Esophagus muscularis mucosa (tissue), 4 donors: ENCODE data around the gene WWTR1. TPM values are rescaled to one million over a fixed set of nuclear protein-coding genes. Genes with fewer than 3 reads are reported as not detected.

ENCODE experiments used
- DNase-seq: peaks from one replicate; pipeline ENCODE4 v3.0.0-alpha.2; 2017; ENCODE audit errors: extremely low spot score
- H3K27ac ChIP-seq, 4 donors: fragments of 200-600 bp; sonication (generic); replicated peaks in 1 of 4; 1 replicate in 3 of 4; 2 replicates in 1 of 4; pipeline ENCODE4 v1.5.1; 2016 to 2019; ENCODE audit warnings: mild to moderate bottlenecking in 1 of 4
- H3K27me3 ChIP-seq, 4 donors: fragments of 200-600 bp; sonication (generic); one replicate each; pipeline versions ENCODE4 v1.5.1 to v1.6.0; 2016 to 2019
- H3K36me3 ChIP-seq, 4 donors: fragments of 200-600 bp; sonication (generic); one replicate each; pipeline ENCODE4 v1.5.1; 2016 to 2019
- H3K4me1 ChIP-seq, 4 donors: fragments of 200-600 bp; sonication (generic); one replicate each; pipeline ENCODE4 v1.5.1; 2016 to 2019
- H3K4me3 ChIP-seq, 4 donors: fragments of 200-600 bp; sonication (generic); 1 replicate in 2 of 4; 2 replicates in 2 of 4; pipeline ENCODE4 v1.5.1; 2016 to 2019; ENCODE audit warnings: mild to moderate bottlenecking in 4 of 4, moderate library complexity in 1 of 4
- H3K9me3 ChIP-seq, 4 donors: fragments of 200-600 bp; sonication (generic); 1 replicate in 3 of 4; 2 replicates in 1 of 4; pipeline ENCODE4 v1.5.1; 2016 to 2019
- CTCF ChIP-seq, 3 experiments: fragments of 200-600 bp in 2 of 3; fragments of 450-650 bp in 1 of 3; sonication (generic) in 2 of 3; IDR thresholded peaks; one replicate each; pipeline ENCODE4 v1.5.1; 2017 to 2019; ENCODE audit warnings: antibody characterized with exemption in 3 of 3, mild to moderate bottlenecking in 2 of 3, moderate library complexity in 1 of 3
- EP300 ChIP-seq: sonication (generic); formaldehyde crosslinking; IDR thresholded peaks from one replicate; pipeline ENCODE4 v1.6.1; 2017; ENCODE audit warnings: antibody characterized with exemption
- POLR2A ChIP-seq: fragments of 450-650 bp; IDR thresholded peaks from one replicate; pipeline ENCODE4 v1.6.1; 2017; ENCODE audit warnings: antibody characterized with exemption, moderate library complexity, mild to moderate bottlenecking, low read depth
- POLR2AphosphoS5 ChIP-seq, 2 donors: sonication (generic); formaldehyde crosslinking; IDR thresholded peaks; one replicate each; pipeline ENCODE4 v1.6.1; 2017; ENCODE audit warnings: antibody characterized with exemption in 2 of 2
- WGBS: methylation state at CpG from one replicate; pipeline ENCODE4 v1.1.5; 2018; 5-methylcytosine and 5-hydroxymethylcytosine counted together
- intact Hi-C: fragments of 100-400 bp; cut with DNase I; formaldehyde crosslinking; loops from one replicate; pipeline ENCODE4 v1.15.1; 2023
- total RNA-seq, 4 donors: library from RNA; depleted of rRNA; stranded (reverse); fragments of >200 nt; gene quantifications; one replicate each; pipeline versions ENCODE4 v1.1.0 to v1.2.1, GENCODE V29; 2016

WWTR1 gene
- total RNA-seq, 4 donors from 2014 or later, result 346 to 535 (median 463) TPM

- Histone ChIP-seq H3K4me3 (no peak overlapping the region), H3K36me3 (no peaks in the 10 kb centered on the region), H3K27me3 (no peaks in the 10 kb centered on the region), H3K27ac (no peak overlapping the region), H3K9me3 (no peaks in the 10 kb centered on the region), H3K4me1 (peaks cover 0 to 6% (median 3%) of the 10 kb centered on the region in 4 donors)
- DNase-seq, result no peak
- intact Hi-C loops, result no loop called here
- WGBS, result 78% methylated on average over 3 of the region's 3 CpGs
- TF ChIP-seq CTCF (IDR thresholded peaks at IDR 0.05) (no peak), EP300 (no peak), POLR2AphosphoS5 (IDR thresholded peaks at IDR 0.05) (no peak), POLR2A (no peak)
These were observed 155.4 kb downstream of the WWTR1 start for GRCh38 chr3:149502438-149502837.

GRCh38 chr3:149501524-149501923 lies 156.3 kb downstream of the WWTR1 start:
- Histone ChIP-seq H3K4me1 (peaks cover 0 to 3% (median 0%) of the 10 kb centered on the region in 4 donors), H3K9me3 (no peaks in the 10 kb centered on the region), H3K36me3 (no peaks in the 10 kb centered on the region), H3K27me3 (no peaks in the 10 kb centered on the region), H3K27ac (no peak overlapping the region), H3K4me3 (no peak overlapping the region)
- TF ChIP-seq EP300, result no peak
- no peak for TF ChIP-seq POLR2A
- no peak for TF ChIP-seq CTCF (IDR thresholded peaks at IDR 0.05)
- no peak for TF ChIP-seq POLR2AphosphoS5 (IDR thresholded peaks at IDR 0.05)
- WGBS, result 80% methylated on average over 1 of the region's 1 CpG
- DNase-seq, result no peak
- intact Hi-C loops, result no loop called here

- Histone ChIP-seq H3K36me3 (no peaks in the 10 kb centered on the region), H3K27me3 (no peaks in the 10 kb centered on the region), H3K4me1 (no peaks in the 10 kb centered on the region), H3K9me3 (no peaks in the 10 kb centered on the region), H3K27ac (no peak overlapping the region), H3K4me3 (no peak overlapping the region)
- TF ChIP-seq POLR2A (no peak), EP300 (no peak), CTCF (IDR thresholded peaks at IDR 0.05) (no peak), POLR2AphosphoS5 (IDR thresholded peaks at IDR 0.05) (no peak)
- 68% methylated on average over 4 of the region's 4 CpGs for WGBS
- intact Hi-C loops, result no loop called here
- DNase-seq, result no peak
These were observed 159.7 kb downstream of the WWTR1 start for GRCh38 chr3:149497966-149498670.

- DNase-seq, result no peak
- TF ChIP-seq CTCF (IDR thresholded peaks at IDR 0.05) (no peak), POLR2AphosphoS5 (IDR thresholded peaks at IDR 0.05) (no peak), EP300 (no peak)
- H3K27me3 ChIP-seq, result no peaks in the 10 kb centered on the region
- H3K9me3 ChIP-seq, result no peaks in the 10 kb centered on the region
- intact Hi-C loops, result no loop called here
- no peaks in the 10 kb centered on the region for H3K4me1 ChIP-seq
- WGBS, result 92% methylated on average over 4 of the region's 4 CpGs
- H3K4me3 ChIP-seq, result no peak overlapping the region
- H3K36me3 ChIP-seq, result no peaks in the 10 kb centered on the region
- H3K27ac ChIP-seq, result no peak overlapping the region
These were observed 160.9 kb downstream of the WWTR1 start for GRCh38 chr3:149496891-149497290.
